Tibial nerve (tissue), 4 donors: ENCODE measurements around the gene RARS2. TPM values are rescaled to one million over a fixed set of nuclear protein-coding genes. Genes with fewer than 3 reads are reported as not detected.

Experiments
- DNase-seq, 2 donors: peaks; one replicate each; pipeline ENCODE4 v3.0.0-alpha.2; 2019; ENCODE audit warnings: low spot score in 2 of 2
- H3K27ac ChIP-seq, 4 donors: fragments of 200-600 bp; sonication (generic) in 3 of 4; one replicate each; pipeline ENCODE4 v1.5.1; 2017 to 2019; ENCODE audit warnings: mild to moderate bottlenecking in 1 of 4
- H3K27me3 ChIP-seq, 2 donors: fragments of 200-600 bp; sonication (generic) in 1 of 2; one replicate each; pipeline versions ENCODE4 v1.5.1 to v1.6.0; 2017 to 2019
- H3K36me3 ChIP-seq, 3 donors: fragments of 200-600 bp; sonication (generic); one replicate each; pipeline ENCODE4 v1.5.1; 2018 to 2019
- H3K4me1 ChIP-seq, 4 donors: fragments of 200-600 bp; sonication (generic) in 3 of 4; one replicate each; pipeline ENCODE4 v1.5.1; 2017 to 2019
- H3K4me3 ChIP-seq, 4 donors: fragments of 200-600 bp; sonication (generic) in 3 of 4; one replicate each; pipeline ENCODE4 v1.5.1; 2017 to 2019; ENCODE audit warnings: mild to moderate bottlenecking in 1 of 4, moderate library complexity in 1 of 4
- H3K9me3 ChIP-seq, 4 donors: fragments of 200-600 bp; sonication (generic) in 3 of 4; one replicate each; pipeline ENCODE4 v1.5.1; 2017 to 2019
- EP300 ChIP-seq, 2 donors: sonication (generic); formaldehyde crosslinking; IDR thresholded peaks; one replicate each; pipeline ENCODE4 v1.6.1; 2017; ENCODE audit warnings: antibody characterized with exemption in 2 of 2, mild to moderate bottlenecking in 1 of 2
- POLR2A ChIP-seq, 2 donors: fragments of 450-650 bp; IDR thresholded peaks; one replicate each; pipeline ENCODE4 v1.6.1; 2017; ENCODE audit warnings: antibody characterized with exemption in 2 of 2, mild to moderate bottlenecking in 2 of 2, moderate library complexity in 2 of 2
- WGBS, 2 donors: methylation state at CpG; one replicate each; pipeline ENCODE4 v1.1.5; 2018; 5-methylcytosine and 5-hydroxymethylcytosine counted together
- total RNA-seq, 4 donors: library from RNA; depleted of rRNA; stranded (reverse); fragments of >200 nt; gene quantifications; one replicate each; pipeline ENCODE4 v1.1.0, GENCODE V29; 2016
- TF ChIP-seq, protein P1 (sequence below), 5 experiments: fragments of 200-600 bp in 3 of 5; fragments of 450-650 bp in 2 of 5; sonication (generic) in 3 of 5; IDR thresholded peaks; one replicate each; pipeline ENCODE4 v1.5.1; 2016 to 2019; ENCODE audit warnings: antibody characterized with exemption in 5 of 5, mild to moderate bottlenecking in 3 of 5, moderate library complexity in 2 of 5

RARS2 gene
- total RNA-seq, 4 donors from 2014 or later = 16.3 to 20.7 (median 18.5) TPM

DNA sequence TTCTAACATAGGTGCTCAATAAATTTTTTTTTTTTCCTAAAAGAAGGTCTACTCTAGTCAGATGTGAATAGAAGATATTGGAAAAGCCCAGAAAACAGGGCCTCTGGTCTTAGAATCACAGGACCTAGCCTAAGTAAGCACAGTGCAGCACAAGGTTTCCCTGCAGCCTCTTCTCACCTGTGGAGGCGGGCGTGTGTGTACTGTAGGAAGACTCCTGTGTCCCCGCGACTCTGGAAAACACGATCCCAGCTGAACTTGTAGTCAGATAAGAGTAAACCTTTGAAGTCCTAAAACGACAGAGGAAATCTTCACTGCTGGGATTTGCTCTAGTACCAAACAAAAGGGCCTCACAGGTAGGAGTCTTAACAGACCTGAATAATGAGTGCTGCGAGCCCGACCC is 71.3 kb downstream of the RARS2 start:
- H3K27ac ChIP-seq = no peak overlapping the region
- 92 to 96% methylated on average over 8 of the region's 8 CpGs for WGBS, 2 donors
- no peaks in the 10 kb centered on the region for H3K27me3 ChIP-seq
- no peak overlapping the region for H3K4me3 ChIP-seq
- H3K9me3 ChIP-seq = no peaks in the 10 kb centered on the region
- H3K4me1 ChIP-seq = no peaks in the 10 kb centered on the region
- peaks cover 0 to 77% (median 11%) of the 10 kb centered on the region in 3 donors for H3K36me3 ChIP-seq
- DNase-seq = no peak
- TF ChIP-seq POLR2A (IDR thresholded peaks at IDR 0.05) = no peak
- TF ChIP-seq, protein P1, sequence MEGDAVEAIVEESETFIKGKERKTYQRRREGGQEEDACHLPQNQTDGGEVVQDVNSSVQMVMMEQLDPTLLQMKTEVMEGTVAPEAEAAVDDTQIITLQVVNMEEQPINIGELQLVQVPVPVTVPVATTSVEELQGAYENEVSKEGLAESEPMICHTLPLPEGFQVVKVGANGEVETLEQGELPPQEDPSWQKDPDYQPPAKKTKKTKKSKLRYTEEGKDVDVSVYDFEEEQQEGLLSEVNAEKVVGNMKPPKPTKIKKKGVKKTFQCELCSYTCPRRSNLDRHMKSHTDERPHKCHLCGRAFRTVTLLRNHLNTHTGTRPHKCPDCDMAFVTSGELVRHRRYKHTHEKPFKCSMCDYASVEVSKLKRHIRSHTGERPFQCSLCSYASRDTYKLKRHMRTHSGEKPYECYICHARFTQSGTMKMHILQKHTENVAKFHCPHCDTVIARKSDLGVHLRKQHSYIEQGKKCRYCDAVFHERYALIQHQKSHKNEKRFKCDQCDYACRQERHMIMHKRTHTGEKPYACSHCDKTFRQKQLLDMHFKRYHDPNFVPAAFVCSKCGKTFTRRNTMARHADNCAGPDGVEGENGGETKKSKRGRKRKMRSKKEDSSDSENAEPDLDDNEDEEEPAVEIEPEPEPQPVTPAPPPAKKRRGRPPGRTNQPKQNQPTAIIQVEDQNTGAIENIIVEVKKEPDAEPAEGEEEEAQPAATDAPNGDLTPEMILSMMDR (IDR thresholded peaks at IDR 0.05) = no peak
- TF ChIP-seq EP300 (IDR thresholded peaks at IDR 0.05) = no peak

DNA sequence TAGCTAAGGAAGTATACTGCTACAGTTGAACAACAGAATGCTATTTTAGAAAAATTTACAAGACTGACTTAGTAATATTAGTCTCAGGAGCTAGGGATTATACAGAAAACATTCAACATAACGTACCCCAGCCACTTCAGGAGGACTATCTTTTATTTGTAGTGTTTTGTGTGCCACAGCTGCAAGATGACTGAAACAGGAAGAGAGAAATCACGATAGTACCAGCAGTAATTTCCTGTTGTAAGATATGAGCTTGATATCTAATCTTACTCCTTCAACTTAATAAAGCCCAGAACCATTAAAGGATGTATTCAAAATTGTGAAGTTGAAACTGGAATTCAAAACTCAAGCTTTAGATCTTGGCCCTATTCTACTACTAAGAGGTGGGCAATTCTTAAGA is 75.0 kb downstream of the RARS2 start:
- H3K27me3 ChIP-seq = no peaks in the 10 kb centered on the region
- no peaks in the 10 kb centered on the region for H3K9me3 ChIP-seq
- TF ChIP-seq POLR2A (IDR thresholded peaks at IDR 0.05) = no peak
- TF ChIP-seq, protein P1 (IDR thresholded peaks at IDR 0.05) = no peak
- TF ChIP-seq EP300 (IDR thresholded peaks at IDR 0.05) = no peak
- DNase-seq = no peak
- H3K4me3 ChIP-seq = no peak overlapping the region
- H3K4me1 ChIP-seq = no peaks in the 10 kb centered on the region
- H3K27ac ChIP-seq = no peak overlapping the region
- peaks cover 0 to 96% (median 11%) of the 10 kb centered on the region in 3 donors for H3K36me3 ChIP-seq
- WGBS, 2 donors = 76 to 86% methylated on average over 2 of the region's 2 CpGs

DNA sequence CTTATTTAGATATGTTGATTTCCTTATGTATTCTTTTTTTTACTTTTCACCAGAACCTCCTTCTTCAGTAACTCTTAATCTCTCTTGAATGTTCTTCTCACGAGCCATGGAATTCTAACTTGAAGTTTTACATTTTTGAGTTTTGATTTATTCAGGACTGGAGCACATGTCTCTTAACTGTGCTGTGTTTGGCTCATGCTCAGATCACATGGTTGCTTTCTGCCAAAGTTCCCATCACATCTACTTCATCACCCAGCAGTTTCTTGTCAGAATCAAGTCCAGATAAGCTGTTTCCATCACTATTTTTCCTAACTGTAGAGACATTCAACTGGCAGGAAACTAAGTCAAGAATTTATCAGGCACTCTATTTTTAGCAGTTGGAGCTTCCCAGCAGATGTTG is 85.3 kb downstream of the RARS2 start:
- TF ChIP-seq, protein P1 (IDR thresholded peaks at IDR 0.05) = no peak
- TF ChIP-seq POLR2A (IDR thresholded peaks at IDR 0.05) = no peak
- no peak for TF ChIP-seq EP300 (IDR thresholded peaks at IDR 0.05)
- Histone ChIP-seq H3K4me1 (no peaks in the 10 kb centered on the region), H3K27me3 (no peaks in the 10 kb centered on the region), H3K9me3 (no peaks in the 10 kb centered on the region), H3K27ac (no peak overlapping the region), H3K4me3 (no peak overlapping the region), H3K36me3 (peaks cover 0 to 77% (median 3%) of the 10 kb centered on the region in 3 donors)
- WGBS, 2 donors = 51 to 65% methylated on average over 1 of the region's 1 CpG
- DNase-seq = no peak

DNA sequence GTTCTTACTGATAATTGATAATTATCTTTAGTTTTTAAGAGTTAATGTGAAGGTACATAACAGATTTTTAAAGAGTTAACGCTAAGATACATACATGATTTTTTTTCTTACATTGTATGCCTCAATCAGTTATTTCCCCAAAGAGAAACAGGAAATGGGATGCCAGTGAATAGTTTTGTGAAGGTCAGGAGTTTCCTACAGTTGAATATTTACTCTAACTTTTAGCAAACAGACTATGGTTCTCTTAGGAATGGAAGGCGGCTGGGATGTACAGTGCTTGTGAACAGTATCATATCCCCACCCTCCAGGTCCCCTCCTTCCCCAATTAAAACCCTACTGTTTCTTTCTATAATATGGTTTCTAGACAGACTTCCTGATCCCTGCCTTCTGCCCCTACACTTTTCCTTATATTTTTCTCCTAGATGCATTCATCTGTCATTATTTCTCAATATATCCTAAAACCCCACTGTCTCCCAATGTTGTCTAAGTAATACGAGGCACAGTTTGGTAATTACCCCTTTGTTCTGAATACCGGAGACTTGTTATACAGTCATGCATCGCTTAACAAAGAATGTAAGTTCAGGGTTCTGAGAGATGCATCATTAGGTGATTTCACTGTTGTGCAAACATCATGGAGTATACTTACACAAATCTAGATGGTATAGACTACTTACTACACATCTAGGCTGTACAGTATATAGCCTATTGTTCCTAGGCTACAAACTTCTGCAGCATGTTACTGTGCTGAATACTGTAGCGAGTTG is 87.8 kb downstream of the RARS2 start:
- no peak for DNase-seq
- H3K27me3 ChIP-seq = no peaks in the 10 kb centered on the region
- H3K4me3 ChIP-seq = no peak overlapping the region
- H3K27ac ChIP-seq = no peak overlapping the region
- 84 to 85% methylated on average over 6 of the region's 6 CpGs for WGBS, 2 donors
- no peaks in the 10 kb centered on the region for H3K4me1 ChIP-seq
- TF ChIP-seq POLR2A (IDR thresholded peaks at IDR 0.05) = no peak
- TF ChIP-seq, protein P1 (IDR thresholded peaks at IDR 0.05) = no peak
- no peak for TF ChIP-seq EP300 (IDR thresholded peaks at IDR 0.05)
- H3K36me3 ChIP-seq = peaks cover 0 to 68% (median 3%) of the 10 kb centered on the region in 3 donors
- H3K9me3 ChIP-seq = no peaks in the 10 kb centered on the region

DNA sequence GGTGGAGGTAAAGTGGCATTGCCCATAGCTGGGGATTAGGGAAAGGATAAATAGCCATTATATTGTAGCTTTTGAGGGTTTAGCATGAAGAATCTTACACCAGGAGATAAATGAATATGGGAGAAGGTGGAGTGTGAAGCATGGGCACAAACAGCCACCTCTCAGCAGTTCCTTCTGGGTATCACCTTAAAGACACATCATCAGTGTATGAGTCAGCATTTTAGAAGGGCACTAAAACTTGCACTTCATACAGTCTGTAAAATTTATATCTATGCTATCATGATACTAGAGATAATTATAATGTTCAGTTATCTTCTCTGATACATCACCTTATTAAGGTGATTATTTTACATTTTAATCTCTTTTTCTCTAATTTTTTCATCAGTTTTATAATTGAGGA is 91.7 kb downstream of the RARS2 start:
- no peak for DNase-seq
- H3K27me3 ChIP-seq = no peaks in the 10 kb centered on the region
- H3K9me3 ChIP-seq = no peaks in the 10 kb centered on the region
- no peak overlapping the region for H3K27ac ChIP-seq
- peaks cover 0 to 34% (median 3%) of the 10 kb centered on the region in 3 donors for H3K36me3 ChIP-seq
- no peak overlapping the region for H3K4me3 ChIP-seq
- H3K4me1 ChIP-seq = no peaks in the 10 kb centered on the region
- TF ChIP-seq POLR2A (IDR thresholded peaks at IDR 0.05) (no peak), EP300 (IDR thresholded peaks at IDR 0.05) (no peak)
- TF ChIP-seq, protein P1 (IDR thresholded peaks at IDR 0.05) = no peak
